HG02798 (cell line): ENCODE results near the gene TXNDC11.
A peak's percentile ranks its signal among the peaks of the same experiment; 100 is the strongest.
"Not testable (repeated sequence)": the region's sequence is repeated elsewhere in the genome, so short reads cannot be mapped to it uniquely, and the experiment has no call there.

ENCODE experiments used
- ATAC-seq: cut with Tn5 transposase; IDR thresholded peaks from one replicate; pipeline ENCODE4 v1.9.1; 2021; ENCODE audit warnings: mild to moderate bottlenecking; ENCODE audit not compliant: unreplicated experiment, poor library complexity

TXNDC11 gene

GRCh38 chr16:11742536-11743307 lies at the start of gene TXNDC11:
TSS of gene TXNDC11 (minus strand) at chr16:11742857. CDS start at chr16:11742730, 127 bp downstream.
- ATAC-seq: peak; percentile 91

- no peak for ATAC-seq
Measured at GRCh38 chr16:11791144-11791828, 48.6 kb upstream of the TXNDC11 start.

- no peak for ATAC-seq
Measured at GRCh38 chr16:11788914-11789313, 46.3 kb upstream of the TXNDC11 start.

- not testable (repeated sequence) for ATAC-seq
Measured at GRCh38 chr16:11784980-11785599, 42.4 kb upstream of the TXNDC11 start.

GRCh38 chr16:11784381-11784780 lies 41.7 kb upstream of the TXNDC11 start:
- not testable (repeated sequence) for ATAC-seq

- no peak for ATAC-seq
Measured at GRCh38 chr16:11784038-11784369, 41.3 kb upstream of the TXNDC11 start.

- ATAC-seq: peak; percentile 63
Measured at GRCh38 chr16:11783319-11784037, 40.8 kb upstream of the TXNDC11 start.

GRCh38 chr16:11781773-11782172 lies 39.1 kb upstream of the TXNDC11 start:
- ATAC-seq: peak; percentile 31

- ATAC-seq: no peak
Measured at GRCh38 chr16:11780991-11781680, 38.5 kb upstream of the TXNDC11 start.

- ATAC-seq: no peak
Measured at GRCh38 chr16:11779074-11779473, 36.4 kb upstream of the TXNDC11 start.

GRCh38 chr16:11774065-11774626 lies 31.5 kb upstream of the TXNDC11 start:
- ATAC-seq: no peak

GRCh38 chr16:11768849-11769248 lies 26.2 kb upstream of the TXNDC11 start:
- ATAC-seq: peak; percentile 47

- no peak for ATAC-seq
Measured at GRCh38 chr16:11762431-11762830, 19.8 kb upstream of the TXNDC11 start.

- no peak for ATAC-seq
Measured at GRCh38 chr16:11759997-11760396, 17.3 kb upstream of the TXNDC11 start.

- no peak for ATAC-seq
Measured at GRCh38 chr16:11759163-11759834, 16.6 kb upstream of the TXNDC11 start.

GRCh38 chr16:11757671-11758545 lies 15.3 kb upstream of the TXNDC11 start:
- ATAC-seq: no peak

GRCh38 chr16:11756248-11756647 lies 13.6 kb upstream of the TXNDC11 start:
- no peak for ATAC-seq

- ATAC-seq: no peak
Measured at GRCh38 chr16:11755022-11755760, 12.5 kb upstream of the TXNDC11 start.
